ENCODE measurements around the gene ISG20.

GRCh38 chr15:88606070-88606794 is 32.6 kb upstream of the ISG20 start:
- no peak for TF ChIP-seq TAF1 (IDR thresholded peaks at IDR 0.05; ENCODE audit: low read depth)
- no peak for TF ChIP-seq TEAD4 (IDR thresholded peaks at IDR 0.05)
- no peak for TF ChIP-seq RAD21 (IDR thresholded peaks at IDR 0.05; ENCODE audit: low read depth)
- TF ChIP-seq YY1 (IDR thresholded peaks at IDR 0.05; ENCODE audit: low read depth), result no peak
- TF ChIP-seq REST (IDR thresholded peaks at IDR 0.05; ENCODE audit: low read depth), result no peak
- TF ChIP-seq TCF12 (IDR thresholded peaks at IDR 0.05; ENCODE audit: low read depth), result no peak

All from Ishikawa (cell line).